Measurements from ENCODE around the gene WIZ. TPM values are rescaled to one million over a fixed set of nuclear protein-coding genes. Genes with fewer than 3 reads are reported as not detected.

WIZ gene
- total and polyA plus RNA-seq, 9 of the 15 experiments (the other 6 are each of a cell fraction or from before 2014, with no cell fraction given): 0.06 to 37.5 (median 4.8) TPM

GRCh38 chr19:15469513-15470297 is 19.9 kb upstream of the WIZ start (continued):
- TF ChIP-seq ATF2 (CRISPR knock-in tag; IDR thresholded peaks at IDR 0.05): no peak
- TF ChIP-seq THRAP3 (IDR thresholded peaks at IDR 0.05; ENCODE audit: borderline replicate concordance): no peak
- 0 out of 2 replicates have a peak, but pooled peaks have one; percentile 49 for TF ChIP-seq ZBTB33 (CRISPR knock-in tag; IDR thresholded peaks at IDR 0.05)
- TF ChIP-seq ZBTB43 (CRISPR knock-in tag; IDR thresholded peaks at IDR 0.05): no peak
- no peak for TF ChIP-seq ZNF41 (CRISPR knock-in tag; conservative IDR thresholded peaks at IDR 0.05)
- TF ChIP-seq TCF15 (CRISPR knock-in tag; IDR thresholded peaks at IDR 0.05): no peak
- TF ChIP-seq ZBTB34 (CRISPR knock-in tag; IDR thresholded peaks at IDR 0.05): no peak
- no peak for TF ChIP-seq KLF10 (CRISPR knock-in tag; IDR thresholded peaks at IDR 0.05)
- TF ChIP-seq ZNF512 (tag; IDR thresholded peaks at IDR 0.05): peak; percentile 65; the same call in 1 of the 2 replicates

Data from K562 (cell line).